ENCODE results near the gene MMP2.

The MMP2 gene

DNA sequence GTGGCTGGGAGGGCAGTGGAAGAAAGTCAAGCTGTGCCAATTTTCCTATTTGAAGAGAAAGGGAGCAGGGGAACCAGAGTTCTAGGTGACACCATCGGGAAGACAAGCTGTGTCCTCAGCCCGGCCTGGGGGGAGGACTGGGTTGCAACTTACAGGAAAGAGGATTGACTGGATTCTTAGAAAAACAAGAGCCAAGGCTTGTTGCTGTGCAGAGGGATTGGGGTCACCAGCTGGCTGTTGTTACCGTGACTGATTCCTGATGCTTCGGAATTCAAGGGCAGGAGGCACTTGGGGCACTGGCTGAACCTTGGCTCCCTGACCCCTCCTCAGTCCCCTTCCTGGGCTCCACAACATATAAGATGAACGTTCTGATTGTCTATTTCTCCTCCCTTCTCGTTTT is 16.8 kb upstream of the MMP2 start:
- H3K36me3 Mint-ChIP-seq = no peaks in the 10 kb centered on the region

DNA sequence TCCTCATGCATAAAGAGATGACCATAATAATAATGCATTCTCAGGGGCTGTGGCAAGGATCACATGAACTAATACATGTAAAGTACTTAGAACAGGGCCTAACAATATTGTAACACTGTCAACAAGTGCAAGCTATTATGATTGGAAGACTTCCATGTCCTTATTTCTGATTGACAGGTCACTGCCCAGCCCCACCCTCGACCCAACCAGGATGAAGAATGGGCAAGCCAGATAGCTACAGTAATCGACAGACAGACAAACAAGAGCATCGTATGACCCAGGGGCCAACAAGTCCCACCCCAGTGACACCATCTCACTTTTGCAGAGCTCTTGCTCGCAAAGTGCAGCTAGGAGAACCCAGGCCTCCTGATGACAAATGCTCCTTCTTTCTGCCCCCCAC is 14.6 kb upstream of the MMP2 start:
- Mint-ChIP-seq H3K27ac (no peak overlapping the region), H3K4me1 (no peaks in the 10 kb centered on the region), H3K36me3 (no peaks in the 10 kb centered on the region), H3K9me3 (no peaks in the 10 kb centered on the region), H3K4me3 (no peak overlapping the region)
- ATAC-seq (no peak), DNase-seq (ENCODE audit: low spot score in 2 of 2) (no peak)

More for the DNA sequence above, 16.8 kb upstream of the MMP2 start:
- DNase-seq (ENCODE audit: low spot score in 2 of 2) (no peak), ATAC-seq (no peak)
- Mint-ChIP-seq H3K4me3 (no peak overlapping the region), H3K9me3 (no peaks in the 10 kb centered on the region), H3K4me1 (no peaks in the 10 kb centered on the region), H3K27ac (no peak overlapping the region)

DNA sequence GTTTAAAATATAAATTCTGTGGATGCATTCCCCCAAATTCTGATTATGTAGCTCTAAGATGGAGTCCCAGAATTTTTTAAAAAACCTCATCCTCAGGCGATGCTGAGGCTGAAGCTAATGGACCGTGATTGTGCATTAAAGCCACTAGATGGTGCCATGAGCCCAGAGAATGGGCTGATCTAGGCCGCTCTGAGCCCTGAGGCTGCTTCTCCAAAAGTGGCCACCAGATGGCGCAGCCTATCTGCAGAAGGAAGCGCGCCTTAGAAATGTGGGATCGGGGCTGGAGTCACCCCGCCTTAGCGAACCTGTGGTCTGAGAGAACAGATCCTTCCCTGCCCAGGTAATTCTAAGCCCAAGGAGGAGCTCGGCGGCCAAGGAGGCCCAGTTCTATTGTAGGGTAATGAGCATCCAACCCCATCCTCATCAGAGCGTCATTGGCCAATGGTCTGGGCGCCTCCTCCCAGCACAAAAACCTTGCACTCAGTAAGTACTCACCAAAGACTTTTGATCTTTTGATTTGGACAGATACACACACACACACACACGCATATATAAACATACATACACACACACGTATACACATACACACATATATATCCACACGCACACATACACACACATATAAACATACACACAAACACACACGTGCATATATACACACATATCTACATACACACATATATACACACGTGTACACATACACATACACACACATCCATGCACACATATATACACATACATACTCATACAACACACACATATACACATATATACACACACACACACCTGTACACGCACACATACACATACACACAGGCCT is 13.7 kb upstream of the MMP2 start:
- DNase-seq (ENCODE audit: low spot score in 2 of 2) = peak; percentile 83 to 89
- H3K4me1 Mint-ChIP-seq = no peaks in the 10 kb centered on the region
- peak; percentile 80 for ATAC-seq
- no peaks in the 10 kb centered on the region for H3K9me3 Mint-ChIP-seq
- H3K27ac Mint-ChIP-seq = no peak overlapping the region
- no peak overlapping the region for H3K4me3 Mint-ChIP-seq
- H3K36me3 Mint-ChIP-seq = no peaks in the 10 kb centered on the region

DNA sequence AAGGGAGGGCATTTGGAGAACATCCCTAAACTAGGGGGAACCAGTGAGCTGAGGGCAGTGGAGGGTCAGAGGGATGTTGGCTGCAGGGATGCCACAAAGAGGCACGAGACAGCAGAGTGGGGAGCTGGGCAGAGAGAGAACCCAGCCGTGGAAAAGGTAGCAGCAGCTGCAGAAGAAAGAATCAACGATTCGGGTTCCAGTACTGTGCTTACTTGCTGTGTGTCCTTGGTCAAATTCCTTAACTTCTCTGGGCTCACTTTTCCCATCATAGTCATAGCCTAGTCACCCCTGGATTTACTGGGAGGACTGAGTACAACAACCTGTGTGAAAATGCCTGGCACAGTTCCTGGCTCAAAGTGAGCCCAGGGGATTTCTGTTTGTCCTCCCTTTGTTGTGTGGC is 12.8 kb upstream of the MMP2 start:
- peaks cover 2% of the 10 kb centered on the region for H3K4me1 Mint-ChIP-seq
- ATAC-seq (no peak), DNase-seq (ENCODE audit: low spot score in 2 of 2) (no peak)
- no peak overlapping the region for H3K27ac Mint-ChIP-seq
- H3K9me3 Mint-ChIP-seq = no peaks in the 10 kb centered on the region
- H3K36me3 Mint-ChIP-seq = no peaks in the 10 kb centered on the region
- no peak overlapping the region for H3K4me3 Mint-ChIP-seq

DNA sequence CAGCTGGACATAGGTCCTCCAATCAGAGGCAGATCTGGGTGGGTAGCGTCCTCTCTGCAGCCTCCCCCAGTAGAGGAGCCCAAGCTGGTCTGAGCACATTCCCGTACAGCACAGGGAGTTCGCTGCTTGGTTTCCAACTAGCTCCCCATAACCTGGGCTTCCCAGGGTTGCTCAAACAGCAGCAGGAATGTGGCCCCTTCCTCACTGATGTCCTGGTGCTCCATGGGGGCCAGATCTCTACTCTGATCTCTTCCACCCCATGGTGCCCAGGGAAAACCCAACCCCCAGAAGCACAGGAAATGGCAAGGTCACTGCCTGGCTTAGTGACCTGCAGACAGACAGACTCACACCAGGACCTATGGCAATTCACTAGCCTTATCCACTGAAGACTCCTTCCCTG is 11.1 kb upstream of the MMP2 start:
- DNase-seq (ENCODE audit: low spot score in 2 of 2) = no peak
- H3K36me3 Mint-ChIP-seq = no peaks in the 10 kb centered on the region
- no peak overlapping the region for H3K4me3 Mint-ChIP-seq
- peaks cover 8% of the 10 kb centered on the region for H3K4me1 Mint-ChIP-seq
- no peaks in the 10 kb centered on the region for H3K9me3 Mint-ChIP-seq
- ATAC-seq = no peak
- H3K27ac Mint-ChIP-seq = no peak overlapping the region

DNA sequence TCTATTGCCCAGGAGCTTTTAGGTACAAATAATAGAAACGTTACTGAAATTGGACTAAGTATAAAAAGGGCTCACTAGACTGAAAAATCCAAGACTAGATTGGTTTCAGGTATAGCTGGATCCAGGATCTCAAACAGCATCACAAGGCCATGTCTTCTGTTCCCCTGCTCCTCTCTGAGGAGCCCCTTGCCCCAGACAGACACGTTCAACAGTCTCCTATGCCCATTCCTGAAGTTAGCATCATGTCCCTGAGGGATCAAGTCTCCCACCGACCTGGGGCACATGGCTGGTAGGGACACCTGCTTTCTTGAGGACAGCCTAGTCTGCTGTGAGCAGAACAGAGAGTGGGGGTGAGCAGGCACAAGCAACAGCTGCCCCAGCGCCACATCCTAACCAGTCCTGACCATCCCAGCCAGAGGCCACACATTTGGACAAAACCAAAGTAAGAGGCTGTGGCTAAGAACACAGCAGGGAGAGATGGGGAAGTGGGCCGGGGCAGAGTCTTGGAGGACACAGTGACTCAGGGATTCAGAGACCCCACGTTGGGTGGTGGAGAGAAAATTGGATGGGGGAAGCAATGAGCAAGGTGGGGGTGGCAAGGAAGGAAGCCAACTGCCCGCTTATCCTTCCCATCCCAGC is 10.5 kb upstream of the MMP2 start:
- H3K4me3 Mint-ChIP-seq = no peak overlapping the region
- no peaks in the 10 kb centered on the region for H3K9me3 Mint-ChIP-seq
- ATAC-seq (no peak), DNase-seq (ENCODE audit: low spot score in 2 of 2) (no peak)
- H3K36me3 Mint-ChIP-seq = no peaks in the 10 kb centered on the region
- H3K27ac Mint-ChIP-seq = no peak overlapping the region
- peaks cover 8% of the 10 kb centered on the region for H3K4me1 Mint-ChIP-seq

DNA sequence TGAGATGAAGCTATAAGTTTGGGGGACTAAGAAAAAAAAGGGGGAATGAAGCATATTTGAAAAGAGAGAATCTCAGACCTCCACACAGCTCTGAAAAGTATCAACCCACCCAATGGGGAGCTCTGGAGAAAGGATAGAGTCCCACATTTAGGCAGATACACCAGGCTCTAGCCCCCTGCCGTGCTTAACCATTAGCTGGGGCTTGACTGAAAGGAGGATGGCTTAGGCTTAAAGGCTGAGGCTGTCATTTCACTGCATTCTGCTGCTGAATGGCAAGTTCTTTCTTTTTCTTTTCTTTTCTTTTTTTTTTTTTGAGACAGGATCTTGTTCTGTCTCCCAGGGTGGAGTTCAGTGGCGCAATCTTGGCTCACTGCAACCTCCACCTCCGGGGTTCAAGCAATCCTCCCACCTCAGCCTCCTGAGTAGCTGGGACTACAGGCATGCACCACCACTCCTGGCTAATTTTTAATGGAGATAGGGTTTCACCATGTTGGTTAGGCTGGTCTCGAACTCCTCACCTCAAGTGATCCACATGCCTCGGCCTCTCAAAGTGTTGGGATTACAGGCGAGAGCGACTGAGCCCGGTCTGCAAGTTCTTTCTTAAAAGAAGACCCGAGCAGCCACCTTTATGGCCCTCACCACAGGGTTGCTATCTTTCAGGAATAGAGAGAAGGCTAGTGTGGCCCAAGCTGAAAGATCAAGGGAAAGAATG is 9.0 kb upstream of the MMP2 start:
- no peak overlapping the region for H3K4me3 Mint-ChIP-seq
- H3K4me1 Mint-ChIP-seq = peaks cover 8% of the 10 kb centered on the region
- H3K9me3 Mint-ChIP-seq = no peaks in the 10 kb centered on the region
- ATAC-seq (no peak), DNase-seq (ENCODE audit: low spot score in 2 of 2) (no peak)
- H3K27ac Mint-ChIP-seq = no peak overlapping the region
- no peaks in the 10 kb centered on the region for H3K36me3 Mint-ChIP-seq

DNA sequence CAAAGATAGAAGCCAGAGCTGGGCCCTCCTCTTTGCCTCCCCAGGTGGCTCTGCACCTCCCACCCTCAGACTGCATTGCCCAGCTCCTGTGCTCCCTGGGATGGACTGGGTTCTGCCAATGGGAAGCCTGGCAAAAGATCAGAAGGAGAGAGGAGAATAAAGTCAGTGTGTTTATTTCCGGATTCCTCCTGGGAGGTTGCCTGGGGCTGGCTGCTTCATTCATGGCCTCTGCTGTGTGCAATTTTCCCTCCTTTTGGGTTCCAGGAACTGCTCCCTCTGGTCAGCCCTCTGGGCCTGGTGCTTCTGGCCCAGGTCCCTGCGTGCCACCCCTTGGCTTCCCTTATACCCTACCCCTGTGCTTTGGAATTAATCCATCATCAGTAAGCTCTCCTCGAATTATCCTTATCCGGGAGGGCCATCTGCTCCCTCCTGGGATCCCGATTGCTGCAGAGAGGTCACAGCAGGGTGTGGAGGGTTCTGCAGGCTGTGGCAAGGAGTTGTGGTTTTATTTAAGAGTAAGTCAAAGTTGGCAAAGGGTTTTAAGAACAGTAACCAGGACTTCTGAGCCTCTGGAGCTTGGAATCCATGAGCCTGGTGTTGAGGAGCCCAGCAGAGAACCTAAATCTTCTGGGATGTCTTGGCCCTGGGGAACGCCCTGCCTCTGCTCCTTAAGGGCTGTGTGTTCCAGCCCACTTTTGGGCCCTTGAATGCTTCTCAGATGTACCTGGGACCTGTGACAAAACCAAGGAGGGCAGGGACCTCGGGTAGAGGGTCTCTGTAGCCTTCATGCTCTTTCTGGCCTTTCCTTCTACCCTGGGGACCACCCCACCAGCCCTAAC is 8.2 kb upstream of the MMP2 start:
- H3K36me3 Mint-ChIP-seq = no peaks in the 10 kb centered on the region
- no peak overlapping the region for H3K27ac Mint-ChIP-seq
- H3K9me3 Mint-ChIP-seq = no peaks in the 10 kb centered on the region
- no peak overlapping the region for H3K4me3 Mint-ChIP-seq
- ATAC-seq (no peak), DNase-seq (ENCODE audit: low spot score in 2 of 2) (no peak)
- peaks cover 8% of the 10 kb centered on the region for H3K4me1 Mint-ChIP-seq

DNA sequence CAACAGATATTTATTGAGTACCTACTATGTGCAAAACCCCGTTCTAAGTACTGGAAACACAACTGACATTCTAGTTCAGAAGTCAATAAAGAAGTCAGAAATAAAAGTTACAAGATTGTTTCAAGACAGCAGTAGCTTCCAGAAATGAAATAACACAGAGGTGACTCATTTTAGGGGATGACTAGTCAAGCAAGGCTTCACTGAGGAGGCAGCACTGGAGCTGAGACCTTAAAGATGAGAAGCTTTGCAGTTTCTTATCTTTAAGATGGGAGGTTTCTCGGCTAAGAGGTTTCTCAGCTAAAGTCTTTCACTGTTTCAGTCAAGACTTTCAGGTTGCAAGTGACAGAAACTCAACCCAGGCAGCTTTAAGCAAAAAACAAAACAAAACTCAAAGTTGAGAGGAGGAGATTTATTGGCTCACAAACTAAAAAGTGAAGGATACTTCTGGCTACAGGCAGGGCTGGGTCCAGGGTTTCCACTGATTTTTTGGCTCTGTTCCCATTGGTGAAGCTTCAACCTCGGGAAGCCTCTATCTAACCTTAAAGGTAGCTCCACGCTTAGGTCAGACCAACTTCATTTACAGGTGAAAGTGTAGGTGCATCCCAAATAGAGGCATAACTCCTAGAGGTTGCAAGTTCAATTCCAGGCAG is 7.4 kb upstream of the MMP2 start:
- Mint-ChIP-seq H3K27ac (no peak overlapping the region), H3K4me1 (peaks cover 8% of the 10 kb centered on the region), H3K4me3 (no peak overlapping the region), H3K9me3 (no peaks in the 10 kb centered on the region), H3K36me3 (no peaks in the 10 kb centered on the region)
- ATAC-seq (peak; percentile 86), DNase-seq (ENCODE audit: low spot score in 2 of 2) (no peak)

DNA sequence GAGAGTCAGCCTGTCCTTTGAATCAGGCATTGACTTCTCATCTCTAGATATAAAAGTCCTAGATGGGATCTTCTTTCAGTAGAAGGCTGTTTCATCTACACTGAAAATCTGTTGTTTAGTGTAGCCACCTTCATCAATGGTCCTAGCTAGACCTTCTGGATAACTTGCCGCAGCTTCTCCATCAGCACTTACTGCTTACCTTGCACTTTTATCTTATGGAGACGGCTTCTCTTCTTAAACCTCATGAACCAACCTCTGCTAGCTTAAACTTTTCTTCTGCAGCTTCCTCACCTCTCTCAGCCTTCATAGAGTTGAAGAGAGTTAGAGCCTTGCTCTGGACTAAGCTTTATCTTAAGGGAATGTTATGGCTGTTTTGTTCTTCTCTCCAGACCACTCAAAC is 5.4 kb upstream of the MMP2 start:
- H3K9me3 Mint-ChIP-seq = no peaks in the 10 kb centered on the region
- no peak for ATAC-seq
- H3K27ac Mint-ChIP-seq = no peak overlapping the region
- H3K4me3 Mint-ChIP-seq = no peak overlapping the region
- H3K36me3 Mint-ChIP-seq = no peaks in the 10 kb centered on the region
- DNase-seq (ENCODE audit: low spot score in 2 of 2) = no peak
- H3K4me1 Mint-ChIP-seq = peaks cover 8% of the 10 kb centered on the region

DNA sequence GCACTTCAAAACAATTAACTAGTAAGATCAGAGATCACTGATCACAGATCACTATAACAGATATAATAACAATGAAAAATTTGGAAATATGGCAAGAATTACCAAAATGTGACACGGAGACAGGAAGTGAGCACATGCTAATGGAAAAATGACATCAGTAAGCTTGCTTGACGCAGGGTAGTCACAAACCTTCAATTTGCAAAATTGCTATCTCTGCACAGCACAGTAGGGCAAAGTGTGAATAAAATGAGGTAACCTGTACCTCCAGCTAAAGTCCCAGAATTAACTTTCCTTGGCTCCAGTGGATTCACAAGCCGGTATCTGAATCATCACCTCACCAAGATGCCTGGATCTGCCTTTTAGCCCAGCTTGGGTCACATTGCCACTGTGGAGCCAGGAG is 4.2 kb upstream of the MMP2 start:
- no peaks in the 10 kb centered on the region for H3K9me3 Mint-ChIP-seq
- H3K4me1 Mint-ChIP-seq = peaks cover 8% of the 10 kb centered on the region
- DNase-seq (ENCODE audit: low spot score in 2 of 2) (no peak), ATAC-seq (no peak)
- H3K4me3 Mint-ChIP-seq = no peak overlapping the region
- no peaks in the 10 kb centered on the region for H3K36me3 Mint-ChIP-seq
- H3K27ac Mint-ChIP-seq = no peak overlapping the region

DNA sequence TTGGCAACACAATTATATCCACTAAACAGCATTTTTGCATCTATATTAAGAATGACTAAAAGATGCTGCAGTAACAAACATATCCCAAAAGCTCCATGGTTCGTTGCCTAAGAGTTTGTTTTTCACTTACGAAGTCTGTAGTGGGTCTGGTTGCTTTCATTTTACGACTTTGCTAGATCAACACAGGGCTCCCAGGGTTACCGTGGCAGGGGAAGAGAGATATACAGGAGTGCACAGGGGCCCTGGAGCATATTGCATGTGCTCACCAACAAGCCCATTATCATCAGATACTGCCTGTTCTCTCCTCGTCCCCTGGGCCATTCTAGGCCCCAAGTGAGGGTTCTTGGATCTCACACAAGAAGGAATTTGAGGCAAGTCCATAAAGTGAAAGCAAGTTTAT is 3.1 kb upstream of the MMP2 start:
- Mint-ChIP-seq H3K4me3 (no peak overlapping the region), H3K36me3 (no peaks in the 10 kb centered on the region), H3K27ac (no peak overlapping the region), H3K4me1 (peaks cover 8% of the 10 kb centered on the region), H3K9me3 (no peaks in the 10 kb centered on the region)
- DNase-seq (ENCODE audit: low spot score in 2 of 2) (no peak), ATAC-seq (no peak)

DNA sequence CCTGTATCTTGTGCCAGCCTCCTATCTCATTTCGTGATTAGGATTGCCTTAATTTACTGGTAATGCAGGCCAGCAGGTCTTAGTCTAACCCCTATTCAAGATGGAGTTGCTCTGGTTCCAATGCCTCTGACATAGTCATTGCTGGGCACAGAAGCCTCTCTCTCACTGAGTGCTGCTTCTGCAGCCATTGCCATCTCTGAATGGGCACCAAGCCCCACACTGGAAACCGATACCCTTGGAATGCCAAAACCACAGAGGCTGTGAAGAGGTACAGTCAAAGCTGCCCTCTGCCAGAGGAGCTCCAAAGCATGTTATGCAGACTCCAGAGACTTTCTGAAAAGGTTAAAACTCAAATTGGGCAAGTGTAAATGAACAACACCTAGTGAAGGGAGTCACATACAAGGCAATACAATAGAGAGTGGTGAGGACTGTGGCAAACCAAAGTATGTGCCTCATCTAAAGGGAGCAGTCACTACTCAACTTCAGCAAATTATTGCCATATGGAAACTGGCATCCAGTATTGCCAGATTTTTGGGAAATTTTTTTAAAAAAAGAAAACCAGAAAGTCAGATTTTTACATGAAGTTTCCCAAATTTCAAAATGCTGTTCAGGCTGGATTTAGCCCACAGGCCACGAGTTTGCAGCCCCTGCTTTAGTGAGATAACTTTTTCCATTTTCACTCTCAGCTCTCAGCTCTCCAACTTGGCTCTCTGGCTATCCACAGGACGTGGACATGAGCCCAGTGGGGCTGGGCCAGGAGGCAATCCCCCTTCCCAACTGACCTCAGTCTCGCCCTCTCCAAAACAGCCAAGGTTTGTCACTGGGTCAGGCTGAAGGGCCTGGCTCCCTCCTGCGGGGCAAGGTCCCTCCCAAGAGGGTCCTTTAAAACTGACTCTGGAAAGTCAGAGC is 2.1 kb upstream of the MMP2 start:
- no peaks in the 10 kb centered on the region for H3K4me1 Mint-ChIP-seq
- DNase-seq (ENCODE audit: low spot score in 2 of 2) (no peak), ATAC-seq (no peak)
- H3K9me3 Mint-ChIP-seq = no peaks in the 10 kb centered on the region
- no peaks in the 10 kb centered on the region for H3K36me3 Mint-ChIP-seq
- no peak overlapping the region for H3K4me3 Mint-ChIP-seq
- no peak overlapping the region for H3K27ac Mint-ChIP-seq

DNA sequence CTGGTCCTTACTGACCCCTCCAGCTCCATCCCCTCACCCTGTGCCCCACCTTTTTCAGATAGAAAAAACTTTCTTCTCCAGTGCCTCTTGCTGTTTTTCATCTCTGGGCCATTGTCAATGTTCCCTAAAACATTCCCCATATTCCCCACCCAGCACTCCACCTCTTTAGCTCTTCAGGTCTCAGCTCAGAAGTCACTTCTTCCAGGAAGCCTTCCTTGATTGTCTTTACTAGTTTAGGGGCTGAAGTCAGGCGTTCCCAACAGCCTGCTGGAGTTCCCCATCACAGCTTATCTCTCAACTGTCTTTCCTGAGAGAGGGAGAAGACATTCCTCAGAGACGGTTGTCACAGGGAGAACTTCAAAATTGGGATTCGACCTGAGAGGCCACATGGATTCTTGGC is 1.3 kb upstream of the MMP2 start:
- ATAC-seq (no peak), DNase-seq (ENCODE audit: low spot score in 2 of 2) (no peak)
- Mint-ChIP-seq H3K4me1 (no peaks in the 10 kb centered on the region), H3K27ac (no peak overlapping the region), H3K9me3 (no peaks in the 10 kb centered on the region), H3K4me3 (no peak overlapping the region), H3K36me3 (no peaks in the 10 kb centered on the region)

Data from stimulated activated effector memory CD8-positive, alpha-beta T cell treated with anti-CD3 and anti-CD28 coated beads, Interleukin-12 subunit alpha, Interleukin-12 subunit beta, amount 100 ng/mL, for 72 hours (primary cell).